NOMO-1 (cell line): ENCODE results near the gene TCF7L2.
"Not testable (repeated sequence)": the region's sequence is repeated elsewhere in the genome, so short reads cannot be mapped to it uniquely, and the experiment has no call there.

Source experiments
- DNase-seq, 2 experiments: peaks; one replicate each; lab custom pipeline; 2025; ENCODE audit not compliant: unreplicated experiment in 2 of 2; lab: John Stamatoyannopoulos, UW

TCF7L2 gene

GRCh38 chr10:113060201-113061053, 110.4 kb downstream of the TCF7L2 start:
- DNase-seq = peak; percentile 4 to 40

- no peak for DNase-seq
Measured at GRCh38 chr10:113061054-113061430, 111.0 kb downstream of the TCF7L2 start.

- no peak for DNase-seq
Measured at GRCh38 chr10:113061557-113061956, 111.5 kb downstream of the TCF7L2 start.

- DNase-seq = no peak
Measured at GRCh38 chr10:113063043-113063967, 113.3 kb downstream of the TCF7L2 start.

- no peak for DNase-seq
Measured at GRCh38 chr10:113064039-113064438, 114.0 kb downstream of the TCF7L2 start.

GRCh38 chr10:113066120-113066519, 116.1 kb downstream of the TCF7L2 start:
- not testable (repeated sequence) for DNase-seq

GRCh38 chr10:113066561-113067312, 116.7 kb downstream of the TCF7L2 start:
- no peak for DNase-seq

GRCh38 chr10:113067501-113067900, 117.5 kb downstream of the TCF7L2 start:
- peak; percentile 51 to 54 for DNase-seq

- DNase-seq = no peak
Measured at GRCh38 chr10:113068178-113068890, 118.3 kb downstream of the TCF7L2 start.

- no peak for DNase-seq
Measured at GRCh38 chr10:113069595-113069994, 119.5 kb downstream of the TCF7L2 start.

GRCh38 chr10:113071446-113071845, 121.4 kb downstream of the TCF7L2 start:
- no peak for DNase-seq

- DNase-seq = no peak
Measured at GRCh38 chr10:113073549-113074189, 123.6 kb downstream of the TCF7L2 start.

- DNase-seq = no peak
Measured at GRCh38 chr10:113076949-113077348, 126.9 kb downstream of the TCF7L2 start.

- no peak for DNase-seq
Measured at GRCh38 chr10:113078282-113078907, 128.3 kb downstream of the TCF7L2 start.

- DNase-seq = no peak
Measured at GRCh38 chr10:113080061-113080924, 130.2 kb downstream of the TCF7L2 start.

- DNase-seq = no peak
Measured at GRCh38 chr10:113080925-113081229, 130.8 kb downstream of the TCF7L2 start.

GRCh38 chr10:113084031-113084430, 134.0 kb downstream of the TCF7L2 start:
- DNase-seq = no peak

- DNase-seq = no peak
Measured at GRCh38 chr10:113085776-113086175, 135.7 kb downstream of the TCF7L2 start.

GRCh38 chr10:113086282-113086681, 136.2 kb downstream of the TCF7L2 start:
- no peak for DNase-seq
